Esophagus muscularis mucosa (tissue), 4 donors: ENCODE data around the gene GPSM1. TPM values are rescaled to one million over a fixed set of nuclear protein-coding genes. Genes with fewer than 3 reads are reported as not detected.

Source experiments
- DNase-seq: peaks from one replicate; pipeline ENCODE4 v3.0.0-alpha.2; 2017; ENCODE audit errors: extremely low spot score
- H3K27ac ChIP-seq, 4 donors: fragments of 200-600 bp; sonication (generic); replicated peaks in 1 of 4; 1 replicate in 3 of 4; 2 replicates in 1 of 4; pipeline ENCODE4 v1.5.1; 2016 to 2019; ENCODE audit warnings: mild to moderate bottlenecking in 1 of 4
- H3K27me3 ChIP-seq, 4 donors: fragments of 200-600 bp; sonication (generic); one replicate each; pipeline versions ENCODE4 v1.5.1 to v1.6.0; 2016 to 2019
- H3K36me3 ChIP-seq, 4 donors: fragments of 200-600 bp; sonication (generic); one replicate each; pipeline ENCODE4 v1.5.1; 2016 to 2019
- H3K4me1 ChIP-seq, 4 donors: fragments of 200-600 bp; sonication (generic); one replicate each; pipeline ENCODE4 v1.5.1; 2016 to 2019
- H3K4me3 ChIP-seq, 4 donors: fragments of 200-600 bp; sonication (generic); 1 replicate in 2 of 4; 2 replicates in 2 of 4; pipeline ENCODE4 v1.5.1; 2016 to 2019; ENCODE audit warnings: mild to moderate bottlenecking in 4 of 4, moderate library complexity in 1 of 4
- H3K9me3 ChIP-seq, 4 donors: fragments of 200-600 bp; sonication (generic); 1 replicate in 3 of 4; 2 replicates in 1 of 4; pipeline ENCODE4 v1.5.1; 2016 to 2019
- CTCF ChIP-seq, 3 experiments: fragments of 200-600 bp in 2 of 3; fragments of 450-650 bp in 1 of 3; sonication (generic) in 2 of 3; IDR thresholded peaks; one replicate each; pipeline ENCODE4 v1.5.1; 2017 to 2019; ENCODE audit warnings: antibody characterized with exemption in 3 of 3, mild to moderate bottlenecking in 2 of 3, moderate library complexity in 1 of 3
- EP300 ChIP-seq: sonication (generic); formaldehyde crosslinking; IDR thresholded peaks from one replicate; pipeline ENCODE4 v1.6.1; 2017; ENCODE audit warnings: antibody characterized with exemption
- POLR2A ChIP-seq: fragments of 450-650 bp; IDR thresholded peaks from one replicate; pipeline ENCODE4 v1.6.1; 2017; ENCODE audit warnings: antibody characterized with exemption, moderate library complexity, mild to moderate bottlenecking, low read depth
- POLR2AphosphoS5 ChIP-seq, 2 donors: sonication (generic); formaldehyde crosslinking; IDR thresholded peaks; one replicate each; pipeline ENCODE4 v1.6.1; 2017; ENCODE audit warnings: antibody characterized with exemption in 2 of 2
- WGBS: methylation state at CpG from one replicate; pipeline ENCODE4 v1.1.5; 2018; 5-methylcytosine and 5-hydroxymethylcytosine counted together
- intact Hi-C: fragments of 100-400 bp; cut with DNase I; formaldehyde crosslinking; loops from one replicate; pipeline ENCODE4 v1.15.1; 2023
- total RNA-seq, 4 donors: library from RNA; depleted of rRNA; stranded (reverse); fragments of >200 nt; gene quantifications; one replicate each; pipeline versions ENCODE4 v1.1.0 to v1.2.1, GENCODE V29; 2016

GPSM1 gene
- total RNA-seq, 4 donors from 2014 or later, result 8.3 to 18.5 (median 16.3) TPM

DNA sequence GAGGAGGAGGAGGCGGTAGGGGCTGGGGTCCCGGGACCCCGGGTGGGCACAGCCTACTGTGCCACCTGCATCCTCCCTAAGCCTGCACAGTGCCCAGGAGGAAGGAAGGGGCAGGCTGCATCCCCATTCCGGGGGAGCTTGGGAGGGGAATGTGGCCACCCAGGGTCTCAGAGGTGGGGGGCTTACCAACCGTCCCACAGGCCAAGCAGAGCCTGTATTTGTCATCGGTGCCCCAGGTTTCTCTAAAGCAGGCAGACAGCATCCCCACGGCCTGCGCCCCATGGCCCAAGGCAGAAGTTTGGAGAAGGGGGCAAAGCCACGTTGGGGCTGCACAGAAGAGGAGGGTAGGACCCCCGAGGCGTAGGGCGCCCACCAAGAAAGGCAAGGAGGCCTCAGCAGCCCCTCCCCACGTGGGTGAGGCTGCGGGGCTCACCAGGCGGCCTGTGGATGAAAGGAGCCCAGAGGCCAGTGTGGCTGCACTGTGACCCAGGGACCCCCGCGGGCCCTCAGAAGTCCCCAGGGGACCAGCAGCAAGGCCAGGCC lies 507 bp upstream of the GPSM1 start:
- TF ChIP-seq CTCF (IDR thresholded peaks at IDR 0.05) (no peak), POLR2A (no peak), EP300 (no peak), POLR2AphosphoS5 (IDR thresholded peaks at IDR 0.05) (no peak)
- Histone ChIP-seq H3K4me3 (peak overlapping the region; percentile 78 to 90 (median 81)), H3K27ac (peak overlapping the region; percentile 76 to 79 (median 76)), H3K4me1 (peaks cover 32 to 50% (median 45%) of the 10 kb centered on the region in 4 donors), H3K9me3 (no peaks in the 10 kb centered on the region), H3K27me3 (no peaks in the 10 kb centered on the region), H3K36me3 (peaks cover 0 to 6% (median 0%) of the 10 kb centered on the region in 4 donors)
- no peak for DNase-seq
- WGBS, result 47% methylated on average over 7 of the region's 17 CpGs
- intact Hi-C loops, result no loop called here

GRCh38 chr9:136328011-136328621 lies 777 bp downstream of the GPSM1 start:
- Histone ChIP-seq H3K27me3 (no peaks in the 10 kb centered on the region), H3K4me3 (peak overlapping the region; percentile 78 to 90 (median 81)), H3K4me1 (peaks cover 32 to 50% (median 45%) of the 10 kb centered on the region in 4 donors), H3K36me3 (peaks cover 0 to 13% (median 0%) of the 10 kb centered on the region in 4 donors), H3K9me3 (no peaks in the 10 kb centered on the region), H3K27ac (peak overlapping the region; percentile 76 to 79 (median 76))
- no CpG with 5 or more reads among the region's 13 CpGs for WGBS
- TF ChIP-seq CTCF (IDR thresholded peaks at IDR 0.05), result no peak
- TF ChIP-seq POLR2AphosphoS5 (IDR thresholded peaks at IDR 0.05), result no peak
- TF ChIP-seq POLR2A, result no peak
- TF ChIP-seq EP300, result no peak
- intact Hi-C loops, result no loop called here
- no peak for DNase-seq

DNA sequence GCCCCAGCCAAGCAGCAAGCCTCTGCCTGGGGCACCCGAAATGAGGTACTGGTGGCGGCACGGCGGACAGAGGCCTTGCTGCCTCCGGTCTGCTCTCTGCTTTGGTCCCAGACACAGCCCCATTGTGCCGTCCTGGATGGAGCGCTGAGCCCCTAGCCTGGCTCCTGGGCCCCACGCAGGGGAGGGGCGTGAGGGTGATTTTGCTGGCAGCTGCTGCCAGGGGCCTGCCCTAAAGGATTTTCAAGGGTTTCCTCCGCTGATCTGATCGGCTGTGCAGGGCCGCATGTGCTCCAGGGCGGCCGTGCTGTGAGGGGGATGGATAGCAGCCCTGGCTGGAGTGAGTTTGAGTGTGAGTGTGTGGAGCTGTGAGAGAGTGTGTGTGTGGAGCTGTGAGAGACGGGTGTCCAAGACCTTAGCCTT lies 1.3 kb downstream of the GPSM1 start:
- no peak for TF ChIP-seq EP300
- TF ChIP-seq POLR2AphosphoS5 (IDR thresholded peaks at IDR 0.05), result no peak
- TF ChIP-seq POLR2A, result no peak
- no peak for TF ChIP-seq CTCF (IDR thresholded peaks at IDR 0.05)
- Histone ChIP-seq H3K4me1 (peaks cover 32 to 50% (median 45%) of the 10 kb centered on the region in 4 donors), H3K27me3 (no peaks in the 10 kb centered on the region), H3K27ac (peak overlapping the region; percentile 76 to 79 (median 76)), H3K4me3 (peak overlapping the region; percentile 78 to 90 (median 81)), H3K9me3 (no peaks in the 10 kb centered on the region), H3K36me3 (peaks cover 0 to 13% (median 0%) of the 10 kb centered on the region in 4 donors)
- intact Hi-C loops, result no loop called here
- DNase-seq, result no peak
- 14% methylated on average over 6 of the region's 15 CpGs for WGBS

- 62% methylated on average over 12 of the region's 19 CpGs for WGBS
- Histone ChIP-seq H3K9me3 (no peaks in the 10 kb centered on the region), H3K4me1 (peaks cover 32 to 50% (median 45%) of the 10 kb centered on the region in 4 donors), H3K4me3 (peak overlapping the region; percentile 78 to 90 (median 81)), H3K27me3 (no peaks in the 10 kb centered on the region), H3K27ac (peak overlapping the region in 1 of 4 donors; percentile 79), H3K36me3 (peaks cover 0 to 17% (median 3%) of the 10 kb centered on the region in 4 donors)
- intact Hi-C loops, result no loop called here
- TF ChIP-seq POLR2AphosphoS5 (IDR thresholded peaks at IDR 0.05) (no peak), CTCF (IDR thresholded peaks at IDR 0.05) (no peak), EP300 (no peak), POLR2A (no peak)
- DNase-seq, result no peak
Observed at GRCh38 chr9:136329211-136329627, 1.9 kb downstream of the GPSM1 start.
